NCI-H1436 (cell line): ENCODE results near the gene SBF2.
"Not testable (repeated sequence)": the region's sequence is repeated elsewhere in the genome, so short reads cannot be mapped to it uniquely, and the experiment has no call there.

ENCODE experiments used
- DNase-seq: peaks from one replicate; lab custom pipeline; 2025; lab: John Stamatoyannopoulos, UW

The SBF2 gene

DNA sequence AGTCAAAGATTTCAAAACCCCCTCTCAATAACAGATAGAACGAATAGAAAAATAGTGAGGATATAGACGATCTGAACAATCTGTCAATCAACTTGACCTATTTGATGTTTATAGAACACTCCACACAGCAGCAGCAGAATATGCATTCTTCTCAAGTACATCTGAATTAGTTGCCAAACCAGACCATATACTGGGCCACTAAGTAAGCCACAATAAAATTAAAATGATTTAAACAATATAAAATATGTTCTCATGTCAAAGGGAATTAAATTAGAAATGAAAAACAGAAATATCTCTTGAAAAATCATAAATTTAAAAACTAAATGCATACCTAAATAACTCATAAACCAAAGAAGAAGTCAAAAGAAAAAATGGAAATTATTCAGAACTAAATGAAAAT lies 229.2 kb downstream of the SBF2 start:
- DNase-seq, result no peak

DNA sequence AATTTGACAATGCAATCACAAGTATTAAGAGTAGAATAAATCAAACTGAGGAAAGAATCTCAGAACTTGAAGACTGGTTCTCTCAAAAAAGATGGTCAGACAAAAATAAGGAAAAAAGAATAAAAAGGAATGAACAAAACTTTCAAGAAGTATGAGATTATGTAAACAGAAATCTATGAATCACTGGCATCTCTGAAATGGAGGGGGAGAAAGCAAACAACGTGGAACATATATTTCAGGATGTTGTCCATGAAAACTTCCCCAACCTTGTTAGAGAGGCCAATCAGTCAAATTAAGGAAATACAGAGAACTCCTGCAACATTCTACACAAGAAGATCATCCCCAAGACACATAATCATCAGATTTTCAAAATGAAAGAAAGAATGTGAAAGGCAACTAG lies 235.7 kb downstream of the SBF2 start:
- DNase-seq, result no peak

DNA sequence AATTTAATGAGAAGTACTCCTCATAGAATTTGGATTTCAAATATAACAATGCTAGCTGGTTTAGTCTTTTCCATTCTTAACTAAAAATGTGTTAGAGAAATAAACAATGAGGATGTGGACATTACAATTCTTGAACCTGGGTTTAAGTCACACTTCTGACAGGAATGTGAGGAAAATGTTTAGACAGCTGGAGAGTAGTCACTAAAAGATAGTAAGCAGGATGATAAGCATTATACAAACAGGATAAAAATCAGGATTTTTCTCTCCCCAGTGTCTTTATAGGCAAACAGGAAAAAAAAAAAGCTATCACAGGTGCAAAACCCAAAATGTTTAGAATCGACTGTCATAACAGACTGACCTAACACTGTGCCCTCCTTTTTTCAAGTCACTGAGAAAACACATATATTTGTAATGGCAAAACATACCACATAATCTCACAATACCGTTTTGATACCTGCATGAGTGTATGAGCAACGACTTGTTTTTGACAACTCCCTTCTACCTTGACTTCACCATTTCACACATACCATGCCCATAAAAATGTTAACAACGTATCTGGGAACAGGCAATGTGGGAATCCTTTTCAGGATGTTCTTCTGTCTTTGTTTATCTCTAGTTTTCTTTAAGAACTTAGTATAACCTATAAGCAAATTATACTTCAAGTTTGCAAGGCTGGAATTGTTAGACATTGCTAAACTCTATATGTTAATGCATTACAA lies 242.0 kb downstream of the SBF2 start:
- DNase-seq, result no peak

DNA sequence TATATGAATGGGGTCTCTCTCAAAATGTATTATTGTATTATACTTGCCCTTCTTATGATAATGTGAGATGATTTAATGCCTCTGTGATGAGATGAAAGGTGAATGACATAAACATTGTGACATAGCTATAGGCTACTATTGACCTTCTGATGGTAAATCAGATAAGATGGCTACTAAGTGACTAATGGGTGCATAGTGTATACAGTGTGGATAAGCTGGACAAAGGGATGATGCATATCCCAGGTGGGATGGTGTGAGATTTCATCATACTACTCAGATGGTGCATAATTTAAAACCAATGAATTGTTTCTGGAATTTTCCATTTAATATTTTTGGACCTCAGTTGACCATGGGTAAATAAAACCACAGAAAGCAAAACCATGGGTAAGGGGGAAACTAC lies 243.5 kb downstream of the SBF2 start:
- DNase-seq, result no peak

DNA sequence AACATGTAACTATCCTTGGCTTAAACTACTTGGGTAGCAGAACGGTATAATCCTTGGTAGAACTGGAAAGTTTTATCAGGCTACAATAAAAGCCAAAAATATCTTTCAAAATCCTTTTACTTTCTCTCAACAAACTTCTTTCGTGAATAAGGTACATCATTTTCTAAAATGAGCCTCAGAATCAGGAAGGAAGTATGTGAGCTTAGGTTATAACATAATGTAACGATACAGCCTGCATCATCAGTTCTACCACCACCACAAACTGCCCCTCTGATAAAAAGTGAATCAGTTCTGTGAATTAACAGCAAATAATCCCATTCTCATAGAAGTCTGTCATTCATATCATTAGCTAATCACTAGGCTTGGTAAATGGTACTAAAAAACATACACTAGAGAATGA lies 244.3 kb downstream of the SBF2 start:
- DNase-seq, result no peak

DNA sequence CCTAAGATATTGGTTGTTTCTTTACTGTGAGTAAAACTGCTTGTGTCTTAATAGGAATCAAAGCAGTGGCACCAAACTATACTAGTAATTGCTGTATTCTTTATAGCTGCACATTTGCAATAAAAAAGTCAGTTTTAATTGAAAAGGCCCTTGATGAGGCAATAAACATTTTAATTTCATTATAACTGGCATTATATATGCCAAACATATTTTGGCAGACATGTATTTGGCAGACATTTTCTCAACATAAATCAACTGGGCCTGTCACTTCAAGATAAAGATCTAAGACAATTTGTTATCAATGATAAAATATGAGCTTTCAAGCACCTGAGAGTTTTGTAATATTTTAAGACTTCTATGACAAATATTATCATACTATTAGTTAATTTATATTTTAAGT lies 245.7 kb downstream of the SBF2 start:
- DNase-seq, result no peak

DNA sequence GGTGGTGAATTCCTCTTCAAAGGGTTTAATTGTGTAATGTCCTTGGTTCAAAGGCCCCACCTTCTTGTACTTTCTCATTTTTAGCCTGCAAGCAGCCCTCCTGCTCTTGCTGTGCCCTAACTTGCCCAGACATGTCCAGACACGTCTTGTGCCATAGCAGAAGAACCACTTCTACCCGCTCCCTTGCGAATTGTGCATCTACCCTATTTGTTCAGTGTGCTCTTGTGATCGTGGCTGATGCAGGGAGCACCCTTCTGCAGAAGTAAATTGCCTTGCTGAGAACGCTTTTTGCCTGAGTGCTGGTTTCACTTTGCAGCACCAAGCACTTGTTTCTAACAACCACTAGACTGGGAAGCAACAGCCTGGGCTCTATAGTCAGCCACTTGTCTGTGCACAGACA lies 249.4 kb downstream of the SBF2 start:
- no peak for DNase-seq

DNA sequence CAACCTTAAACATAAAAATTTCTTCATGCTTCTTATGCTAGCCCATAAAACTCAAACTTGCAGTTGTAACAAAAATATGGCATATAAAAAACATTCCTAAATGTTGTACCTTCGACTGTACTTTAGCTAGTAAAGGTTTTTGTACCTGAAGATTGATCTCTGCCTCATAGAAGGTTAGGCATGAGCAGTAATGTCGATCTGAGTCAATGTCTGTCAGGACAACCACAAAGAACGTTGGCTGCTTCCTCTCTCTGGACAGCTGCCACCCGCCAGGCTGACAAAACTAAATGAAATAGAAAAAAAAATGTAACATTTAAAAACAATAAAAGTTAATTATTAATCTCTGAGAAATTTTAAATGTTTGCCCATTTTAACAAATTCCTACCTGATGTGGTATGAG lies 251.3 kb downstream of the SBF2 start:
- DNase-seq, result no peak

DNA sequence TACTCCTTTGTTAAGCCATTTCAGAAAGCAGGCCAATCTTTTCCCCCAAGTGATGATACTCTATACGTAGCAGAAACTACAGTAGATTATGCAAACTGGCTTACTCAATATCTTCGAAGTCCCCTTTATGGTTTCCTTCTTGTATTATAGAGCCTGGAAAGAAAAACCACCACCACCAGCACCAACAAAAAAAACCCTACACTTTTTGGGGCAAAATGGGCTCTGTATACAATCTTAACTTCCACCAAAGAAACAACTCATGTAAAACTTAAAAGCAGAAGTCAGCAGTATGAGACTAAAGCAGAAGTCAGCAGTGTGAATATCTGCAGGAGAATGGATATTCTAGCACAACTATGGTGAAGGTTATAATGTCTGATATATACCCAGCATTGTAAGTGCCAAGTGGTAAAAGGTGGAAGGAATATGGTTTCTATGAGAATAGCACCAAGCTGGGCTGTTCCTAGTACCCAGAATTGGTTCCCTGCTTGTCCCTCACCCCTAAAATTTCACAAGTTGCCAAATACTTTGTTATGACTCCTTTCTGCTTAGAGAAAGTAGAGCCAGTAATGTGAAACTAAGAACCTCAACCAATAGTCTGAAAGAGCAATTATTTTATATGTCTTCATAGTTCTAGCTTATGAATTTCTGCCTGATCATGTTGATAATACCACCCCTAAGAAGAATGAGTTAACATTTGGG lies 252.1 kb downstream of the SBF2 start:
- DNase-seq, result no peak

DNA sequence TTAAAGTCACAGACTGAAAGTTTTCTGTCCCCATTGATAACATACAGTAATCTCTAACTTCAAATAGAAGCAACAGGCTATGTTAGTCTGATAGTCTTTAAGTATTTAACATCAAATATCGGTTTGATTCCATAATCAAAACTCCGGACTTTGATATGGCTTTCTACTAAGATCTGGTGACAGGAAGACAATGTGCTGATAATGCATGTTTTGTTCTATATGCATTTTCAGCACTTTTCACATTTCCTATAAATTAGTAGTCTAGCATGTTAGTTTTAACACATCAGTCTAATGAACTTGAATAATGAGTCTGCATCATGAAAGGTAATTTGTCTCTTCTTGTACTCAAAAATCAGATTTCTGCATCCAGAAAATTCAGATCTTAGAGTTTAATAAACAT lies 252.7 kb downstream of the SBF2 start:
- DNase-seq, result no peak

DNA sequence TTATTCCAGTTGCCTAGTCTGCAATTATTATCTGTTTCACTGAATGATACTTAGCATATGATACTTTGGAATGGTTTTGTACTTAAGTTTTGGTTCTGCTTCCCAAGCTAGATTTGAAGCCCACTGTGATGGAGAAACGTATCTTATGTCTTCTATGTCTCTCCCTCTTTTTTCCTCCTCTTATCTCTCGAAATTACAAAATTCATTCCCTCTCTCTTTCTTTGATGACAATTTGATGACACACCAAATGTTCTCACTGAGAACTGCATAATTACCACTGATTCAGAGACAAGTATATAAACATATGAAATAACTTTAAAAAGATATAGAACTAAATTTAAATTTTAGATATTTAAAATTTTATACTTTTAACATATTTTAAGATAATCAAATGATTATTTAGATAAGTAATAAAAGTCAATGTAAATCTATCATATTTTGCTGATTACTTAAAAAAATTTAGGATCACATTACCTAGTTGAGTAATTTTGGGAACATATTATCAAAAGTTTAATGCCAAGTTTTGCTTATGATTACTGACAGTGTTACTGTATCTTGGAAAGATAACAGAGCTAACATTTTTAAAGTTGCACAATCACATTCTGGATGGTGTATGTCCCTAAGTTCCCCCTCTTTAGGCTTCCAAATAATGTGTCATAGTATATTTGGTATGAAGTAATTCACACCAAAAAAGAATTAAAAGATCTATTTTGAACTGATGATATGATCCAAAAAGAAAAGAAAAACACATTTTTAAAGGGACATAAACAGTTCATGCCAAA lies 255.3 kb downstream of the SBF2 start:
- no peak for DNase-seq

DNA sequence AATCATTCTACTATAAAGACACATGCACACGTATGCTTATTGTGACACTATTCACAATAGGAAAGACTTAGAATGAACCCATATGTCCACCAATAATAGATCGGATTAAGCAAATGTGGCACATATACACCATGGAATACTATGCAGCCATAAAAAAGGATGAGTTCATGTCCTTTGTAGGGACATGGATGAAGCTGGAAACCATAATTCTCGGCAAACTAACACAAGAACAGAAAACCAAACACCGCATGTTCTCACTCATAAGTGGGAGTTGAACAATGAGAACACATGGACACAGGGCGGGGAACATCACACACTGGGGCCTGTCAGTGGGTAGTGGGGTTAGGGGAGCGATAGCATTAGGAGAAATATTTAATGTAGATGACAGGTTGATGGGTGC lies 258.1 kb downstream of the SBF2 start:
- DNase-seq, result not testable (repeated sequence)

DNA sequence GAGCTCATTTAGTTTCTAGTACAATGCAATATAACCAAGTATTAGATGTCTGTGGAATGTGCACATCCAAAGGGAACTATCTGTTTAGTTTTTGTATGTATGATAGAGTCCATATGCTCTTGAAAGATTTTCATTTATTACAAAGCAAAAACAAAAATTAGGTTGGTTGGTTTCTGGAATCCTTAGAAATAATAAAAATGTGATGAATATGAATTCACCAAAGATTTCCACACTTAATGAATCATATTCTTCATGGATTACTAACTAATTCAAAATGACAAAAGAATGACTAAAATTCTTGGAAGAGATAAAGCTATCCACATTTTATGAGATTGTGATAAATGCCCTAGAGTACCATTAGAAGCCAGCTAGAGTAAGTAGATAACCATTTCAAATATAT lies 261.1 kb downstream of the SBF2 start:
- DNase-seq, result no peak

DNA sequence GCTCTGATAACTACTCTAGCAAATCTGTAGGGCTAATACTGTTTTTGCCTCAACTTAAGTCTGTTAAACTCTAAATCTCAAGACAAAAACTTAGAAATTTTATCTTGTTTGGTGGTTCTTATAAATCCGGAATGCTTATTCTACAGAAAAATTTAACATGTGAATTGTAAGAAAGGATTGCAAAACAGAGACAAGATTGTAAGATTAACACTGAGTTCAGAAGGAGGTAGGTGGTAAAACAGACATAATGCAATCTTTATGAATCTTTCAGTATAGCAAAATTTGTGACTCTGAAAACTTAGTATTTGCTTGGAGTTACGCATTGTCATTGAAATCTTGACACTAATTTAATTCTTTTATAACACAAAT lies 263.9 kb downstream of the SBF2 start:
- DNase-seq, result no peak

DNA sequence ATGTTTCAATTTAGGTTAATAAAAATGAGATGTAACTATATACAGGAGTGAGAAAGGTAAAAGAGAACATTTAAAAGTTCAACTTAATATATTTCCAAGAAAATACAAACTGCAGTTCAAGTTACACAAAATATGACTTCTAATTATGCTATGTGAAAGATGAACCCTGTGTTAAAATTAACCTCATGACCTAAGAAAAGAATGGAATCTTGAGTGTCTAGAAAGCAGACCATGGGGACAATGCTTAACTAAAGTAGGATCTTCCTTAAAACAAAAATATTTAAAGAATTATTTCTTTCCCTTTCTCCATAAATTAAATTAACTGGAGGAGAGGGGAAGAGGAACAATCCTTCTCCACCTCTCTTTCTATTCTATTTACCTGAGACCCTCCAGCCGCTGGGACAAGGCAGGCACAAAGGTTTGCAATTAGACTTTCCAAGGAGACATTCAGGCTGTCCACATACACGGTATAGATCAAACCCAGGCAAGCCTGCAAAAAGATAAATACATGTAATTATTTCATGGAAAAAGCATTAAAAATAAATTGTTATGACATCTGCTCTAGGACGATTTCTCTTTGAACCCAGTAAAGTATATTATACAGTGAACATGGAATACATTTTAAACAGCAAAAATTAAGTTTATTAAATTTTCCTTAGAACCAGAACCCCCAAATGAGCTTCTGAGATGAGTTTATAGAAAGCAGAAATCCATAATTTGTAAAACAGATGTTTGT lies 264.5 kb downstream of the SBF2 start:
- no peak for DNase-seq

DNA sequence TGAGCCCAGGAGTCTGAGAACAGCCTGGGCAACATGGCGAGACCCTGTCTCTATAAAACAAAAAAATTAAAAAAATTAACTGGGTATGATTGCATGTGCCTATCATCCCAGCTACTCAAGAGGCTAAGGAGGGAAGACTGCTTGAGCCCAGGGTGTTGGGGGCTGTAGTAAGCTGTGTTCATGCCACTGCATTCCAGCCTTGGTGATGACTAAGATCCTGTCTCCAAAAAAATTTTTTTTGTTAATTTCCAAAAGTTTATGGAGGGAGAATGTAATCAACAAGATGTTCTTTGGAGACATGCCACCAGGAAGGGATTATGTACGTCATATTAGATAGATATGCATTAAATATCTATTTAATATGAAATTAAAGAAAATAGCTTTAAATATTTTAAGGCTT lies 267.5 kb downstream of the SBF2 start:
- no peak for DNase-seq

DNA sequence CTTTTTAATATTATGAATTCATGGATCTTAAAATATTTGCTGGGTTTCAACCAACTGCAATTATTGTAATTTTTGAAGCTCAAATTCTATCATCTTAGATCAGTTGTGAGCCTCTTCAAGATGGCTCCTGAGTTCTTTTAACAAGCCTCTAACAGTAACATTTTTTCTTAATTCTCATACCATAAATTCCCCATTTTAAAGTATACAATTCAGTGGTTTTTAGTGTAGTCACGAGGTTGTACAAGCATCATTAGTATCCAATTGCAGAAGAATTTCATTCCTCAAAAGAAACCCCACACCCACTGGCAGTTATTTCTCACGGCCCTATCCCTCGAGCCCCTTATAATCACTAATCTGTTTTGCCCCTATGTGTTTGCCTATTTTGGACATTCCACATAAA lies 270.8 kb downstream of the SBF2 start:
- DNase-seq, result no peak

DNA sequence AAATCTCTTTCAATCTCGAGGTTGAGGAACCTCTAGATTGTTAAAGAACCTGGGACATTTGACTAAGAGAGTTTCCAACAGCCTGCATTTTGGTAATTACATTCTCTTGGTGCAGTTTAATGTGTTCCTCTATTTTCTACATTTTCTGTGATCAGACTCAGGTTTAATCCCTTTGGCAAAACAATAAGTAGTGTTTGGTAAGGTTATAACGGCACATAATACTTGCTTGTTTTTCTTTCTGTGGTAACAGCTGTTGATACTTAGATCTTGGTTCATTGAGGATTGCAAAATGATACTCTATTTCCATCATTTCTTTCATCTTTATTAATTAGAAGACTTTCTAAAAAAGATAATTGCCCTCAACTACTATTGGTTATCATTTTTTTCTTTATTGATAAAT lies 271.3 kb downstream of the SBF2 start:
- DNase-seq, result no peak

DNA sequence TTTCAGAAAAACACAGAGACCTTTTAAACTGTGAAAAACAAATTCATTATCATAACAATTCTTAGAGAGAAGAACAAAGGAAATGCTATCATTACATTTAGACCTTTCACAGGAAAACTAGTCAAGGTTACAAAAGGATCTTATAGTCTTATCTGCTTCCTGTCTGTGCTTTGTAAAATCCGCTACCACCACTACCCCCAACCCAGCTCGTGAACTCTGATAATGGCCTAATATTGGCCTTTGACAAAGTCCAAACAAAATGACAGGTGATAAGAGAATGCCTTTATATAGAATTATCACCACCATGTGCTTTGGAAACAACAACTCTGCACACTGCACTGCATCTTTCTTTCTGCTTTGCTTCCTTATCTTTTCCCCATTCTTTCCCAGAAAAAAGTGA lies 272.5 kb downstream of the SBF2 start:
- DNase-seq, result no peak

DNA sequence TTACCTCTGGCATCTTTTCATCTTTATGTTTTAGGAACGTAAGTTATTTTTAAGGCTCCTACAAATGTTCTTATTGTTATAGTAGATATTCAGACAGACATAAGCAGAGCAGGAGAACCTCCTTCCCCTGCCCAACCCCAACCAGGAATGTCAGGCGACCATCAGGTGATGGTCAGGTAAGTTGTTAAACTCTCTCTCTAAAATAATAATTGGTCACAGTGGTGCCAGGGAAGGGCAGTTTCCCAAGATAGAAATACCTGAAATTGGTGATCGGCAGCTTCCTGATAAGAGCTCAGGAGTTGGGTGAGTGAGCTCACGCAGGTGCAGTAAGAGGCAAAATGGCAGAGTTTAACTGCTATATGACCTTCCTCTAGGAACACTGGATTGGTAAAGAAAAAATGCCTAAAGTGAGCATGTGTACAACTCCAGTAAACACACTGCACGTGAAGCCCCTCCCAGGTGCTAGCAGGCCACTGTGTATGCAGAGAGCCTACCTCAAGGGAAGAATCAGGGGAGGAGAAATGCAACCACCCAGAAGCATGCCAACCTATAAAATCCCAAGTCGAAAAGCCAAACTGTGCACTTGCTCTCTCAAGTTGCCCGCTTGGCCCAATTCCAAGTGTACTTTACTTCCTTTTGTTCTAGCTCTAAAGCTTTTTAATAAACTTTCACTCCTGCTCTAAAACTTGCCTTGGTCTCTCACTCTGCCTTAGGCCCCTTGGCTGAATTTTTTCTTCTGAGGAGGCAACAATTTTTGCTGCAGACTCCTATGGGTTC lies 273.9 kb downstream of the SBF2 start:
- no peak for DNase-seq

DNA sequence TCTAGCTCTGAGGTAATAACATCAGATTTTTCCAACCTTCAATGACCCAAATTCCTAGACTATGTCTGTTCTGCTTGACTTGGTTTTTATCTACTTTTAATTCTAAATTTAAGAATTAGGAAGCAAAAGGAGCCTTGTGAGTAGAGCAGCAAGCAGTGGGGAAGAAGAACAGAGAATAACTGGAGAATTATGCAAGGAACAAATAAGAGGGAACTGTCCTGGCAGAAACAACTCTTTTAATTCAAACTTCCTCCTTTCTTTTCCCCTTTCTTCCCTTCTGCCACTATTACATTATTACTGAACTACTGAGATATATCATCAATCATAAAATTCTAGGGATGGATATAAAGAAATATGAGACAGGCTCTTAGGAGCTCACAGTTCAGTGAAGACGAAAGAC lies 276.1 kb downstream of the SBF2 start:
- no peak for DNase-seq

DNA sequence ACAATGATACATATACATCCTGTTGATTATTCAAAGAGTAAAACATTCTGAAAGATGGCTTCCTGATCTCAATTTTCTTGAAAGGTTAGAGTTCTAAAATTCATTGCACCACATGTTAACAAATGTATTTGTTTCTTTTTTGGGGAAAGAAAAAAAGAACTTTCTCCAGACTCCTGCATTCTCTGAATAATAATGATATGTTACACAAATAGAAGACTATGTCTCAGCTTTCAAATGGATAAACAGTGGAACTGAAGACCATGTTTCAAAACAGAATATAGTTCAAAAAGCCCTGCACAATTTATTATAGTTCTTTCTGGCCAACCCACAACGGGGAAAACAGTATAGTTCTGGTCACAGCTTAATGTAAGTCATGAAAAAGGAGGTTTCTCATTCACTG lies 277.0 kb downstream of the SBF2 start:
- no peak for DNase-seq
